Measurements from ENCODE around the gene SLC35F3. TPM values are rescaled to one million over a fixed set of nuclear protein-coding genes. Genes with fewer than 3 reads are reported as not detected.

SLC35F3 gene
- polyA plus RNA-seq, 1 experiment, result 0.06 TPM

GRCh38 chr1:234222561-234223280 lies 318.2 kb downstream of the SLC35F3 start:
- CTCF ChIA-PET, result no interaction called here
- H3K4me3 ChIP-seq (ENCODE audit: low read depth, low read length), result no peak overlapping the region
- no peaks in the 10 kb centered on the region for H3K27me3 ChIP-seq (ENCODE audit: control insufficient read depth, insufficient read depth, low read length)
- POLR2A ChIA-PET, result no interaction called here
- H3K36me3 ChIP-seq (ENCODE audit: control insufficient read depth, insufficient read depth, low read length), result no peaks in the 10 kb centered on the region
- TF ChIP-seq CTCF (IDR thresholded peaks at IDR 0.05; ENCODE audit: insufficient read depth, low read depth, low read length), result no peak
- no peak for DNase-seq (ENCODE audit: low read depth)

GRCh38 chr1:234226113-234226818 lies 321.8 kb downstream of the SLC35F3 start:
- no peak for TF ChIP-seq CTCF (IDR thresholded peaks at IDR 0.05; ENCODE audit: insufficient read depth, low read depth, low read length)
- no peaks in the 10 kb centered on the region for H3K36me3 ChIP-seq (ENCODE audit: control insufficient read depth, insufficient read depth, low read length)
- DNase-seq (ENCODE audit: low read depth), result no peak
- H3K4me3 ChIP-seq (ENCODE audit: low read depth, low read length), result no peak overlapping the region
- CTCF ChIA-PET, result no interaction called here
- H3K27me3 ChIP-seq (ENCODE audit: control insufficient read depth, insufficient read depth, low read length), result no peaks in the 10 kb centered on the region
- POLR2A ChIA-PET, result no interaction called here

GRCh38 chr1:234226819-234227165 lies 322.3 kb downstream of the SLC35F3 start:
- POLR2A ChIA-PET, result no interaction called here
- DNase-seq (ENCODE audit: low read depth), result no peak
- H3K4me3 ChIP-seq (ENCODE audit: low read depth, low read length), result no peak overlapping the region
- no peaks in the 10 kb centered on the region for H3K27me3 ChIP-seq (ENCODE audit: control insufficient read depth, insufficient read depth, low read length)
- no peak for TF ChIP-seq CTCF (IDR thresholded peaks at IDR 0.05; ENCODE audit: insufficient read depth, low read depth, low read length)
- CTCF ChIA-PET, result no interaction called here
- H3K36me3 ChIP-seq (ENCODE audit: control insufficient read depth, insufficient read depth, low read length), result no peaks in the 10 kb centered on the region

GRCh38 chr1:234229581-234230387 lies 325.3 kb downstream of the SLC35F3 start:
- no peaks in the 10 kb centered on the region for H3K36me3 ChIP-seq (ENCODE audit: control insufficient read depth, insufficient read depth, low read length)
- no peak for DNase-seq (ENCODE audit: low read depth)
- no peak overlapping the region for H3K4me3 ChIP-seq (ENCODE audit: low read depth, low read length)
- ChIA-PET CTCF (interaction anchor here (1.0 to 1.2 kb wide), 3 partner anchors 12 to 29 kb away, joined by 3 read pairs; no protein-coding TSS in a partner anchor), POLR2A (no interaction called here)
- TF ChIP-seq CTCF (IDR thresholded peaks at IDR 0.05; ENCODE audit: insufficient read depth, low read depth, low read length), result no peak
- H3K27me3 ChIP-seq (ENCODE audit: control insufficient read depth, insufficient read depth, low read length), result no peaks in the 10 kb centered on the region

- Histone ChIP-seq H3K4me3 (ENCODE audit: low read depth, low read length) (no peak overlapping the region), H3K27me3 (ENCODE audit: control insufficient read depth, insufficient read depth, low read length) (no peaks in the 10 kb centered on the region), H3K36me3 (ENCODE audit: control insufficient read depth, insufficient read depth, low read length) (no peaks in the 10 kb centered on the region)
- ChIA-PET POLR2A (no interaction called here), CTCF (interaction anchor here (1.1 to 1.2 kb wide), 2 partner anchors 11 to 28 kb away, joined by 3 read pairs; no protein-coding TSS in a partner anchor)
- no peak for TF ChIP-seq CTCF (IDR thresholded peaks at IDR 0.05; ENCODE audit: insufficient read depth, low read depth, low read length)
- DNase-seq (ENCODE audit: low read depth), result no peak
Observed at GRCh38 chr1:234230414-234230862, 326.0 kb downstream of the SLC35F3 start.

All from BJ (cell line).